H9 (cell line): ENCODE data around the gene ZNF33A. TPM values are rescaled to one million over a fixed set of nuclear protein-coding genes. Genes with fewer than 3 reads are reported as not detected.
"Not testable (repeated sequence)": the region's sequence is repeated elsewhere in the genome, so short reads cannot be mapped to it uniquely, and the experiment has no call there.

Experiments
- DNase-seq: peaks from one replicate; pipeline ENCODE4 v3.0.0-alpha.2; 2017
- H2AFZ ChIP-seq: one replicate; pipeline ENCODE4 v1.6.1; 2013; ENCODE audit warnings: mild to moderate bottlenecking, low read length, control low read depth, moderate library complexity
- H2AK5ac ChIP-seq: 2 replicates; pipeline ENCODE4 v1.6.1; 2013; ENCODE audit warnings: low read length, control low read depth, mixed read lengths; ENCODE audit not compliant: insufficient read length
- H2BK120ac ChIP-seq: one replicate; pipeline ENCODE4 v1.6.1; 2013; ENCODE audit warnings: low read depth, mild to moderate bottlenecking, low read length, control low read depth, inconsistent platforms; ENCODE audit not compliant: poor library complexity, severe bottlenecking
- H2BK12ac ChIP-seq: 2 replicates; pipeline ENCODE4 v1.6.1; 2013; ENCODE audit warnings: low read length, control low read depth, mixed read lengths, low read depth; ENCODE audit not compliant: insufficient read length
- H2BK15ac ChIP-seq: 2 replicates; pipeline ENCODE4 v1.6.1; 2013; ENCODE audit warnings: low read depth, low read length, control low read depth
- H2BK20ac ChIP-seq: one replicate; pipeline ENCODE4 v1.6.1; 2013; ENCODE audit warnings: low read depth, mild to moderate bottlenecking, low read length, control low read depth, inconsistent platforms; ENCODE audit not compliant: poor library complexity, severe bottlenecking
- H2BK5ac ChIP-seq: 2 replicates; pipeline ENCODE4 v1.6.1; 2013; ENCODE audit warnings: low read length, control low read depth, mixed read lengths; ENCODE audit not compliant: insufficient read length
- H3K14ac ChIP-seq: 2 replicates; pipeline ENCODE4 v1.6.1; 2013; ENCODE audit warnings: low read length, control low read depth; ENCODE audit not compliant: insufficient read depth
- H3K18ac ChIP-seq: 2 replicates; pipeline ENCODE4 v1.6.1; 2013; ENCODE audit warnings: low read depth, mild to moderate bottlenecking, mixed read lengths, low read length, control low read depth; ENCODE audit not compliant: insufficient read length
- H3K23ac ChIP-seq: 2 replicates; pipeline ENCODE4 v1.6.1; 2013; ENCODE audit warnings: low read length, control low read depth, mixed read lengths, low read depth; ENCODE audit not compliant: insufficient read length
- H3K23me2 ChIP-seq: 2 replicates; pipeline ENCODE4 v1.6.1; 2013; ENCODE audit warnings: low read depth, mild to moderate bottlenecking, mixed read lengths, low read length, control low read depth; ENCODE audit not compliant: insufficient read length, poor library complexity, severe bottlenecking
- H3K27ac ChIP-seq: 2 replicates; pipeline ENCODE4 v1.5.1; 2013; ENCODE audit warnings: low read length, control low read depth, mixed read lengths, low read depth; ENCODE audit not compliant: insufficient read length
- H3K27me3 ChIP-seq: 2 replicates; pipeline ENCODE4 v1.6.1; 2013; ENCODE audit warnings: low read length, control low read depth, inconsistent platforms; ENCODE audit not compliant: insufficient read depth
- H3K4ac ChIP-seq: 2 replicates; pipeline ENCODE4 v1.6.1; 2013; ENCODE audit warnings: low read depth, mild to moderate bottlenecking, control low read depth, inconsistent platforms, low read length, moderate library complexity
- H3K4me1 ChIP-seq: 2 replicates; pipeline ENCODE4 v1.6.1; 2013; ENCODE audit warnings: low read length, control low read depth, inconsistent platforms; ENCODE audit not compliant: insufficient read depth
- H3K4me2 ChIP-seq: 2 replicates; pipeline ENCODE4 v1.6.1; 2013; ENCODE audit warnings: low read length, control low read depth, mixed read lengths; ENCODE audit not compliant: insufficient read length, insufficient read depth
- H3K56ac ChIP-seq: 2 replicates; pipeline ENCODE4 v1.6.1; 2013; ENCODE audit warnings: low read depth, mild to moderate bottlenecking, mixed read lengths, low read length, control low read depth; ENCODE audit not compliant: insufficient read length
- H3K79me1 ChIP-seq: 2 replicates; pipeline ENCODE4 v1.6.1; 2013; ENCODE audit warnings: low read depth, mild to moderate bottlenecking, moderate library complexity, low read length, control low read depth, inconsistent platforms; ENCODE audit not compliant: insufficient read depth, poor library complexity, severe bottlenecking
- H3K79me2 ChIP-seq: 2 replicates; pipeline ENCODE4 v1.6.1; 2013; ENCODE audit warnings: low read length, control low read depth, inconsistent platforms; ENCODE audit not compliant: insufficient read depth
- H3K9ac ChIP-seq: 2 replicates; pipeline ENCODE4 v1.6.1; 2013; ENCODE audit warnings: low read length, control low read depth, mixed read lengths; ENCODE audit not compliant: insufficient read length; ENCODE audit errors: extremely low read depth
- H3K9me3 ChIP-seq: one replicate; pipeline ENCODE4 v1.6.1; 2013; ENCODE audit warnings: low read depth, low read length, inconsistent platforms; ENCODE audit not compliant: control insufficient read depth
- H3T11ph ChIP-seq: one replicate; pipeline ENCODE4 v1.6.1; 2013; ENCODE audit warnings: mild to moderate bottlenecking, low read length, control low read depth, inconsistent platforms
- H4K20me1 ChIP-seq: one replicate; pipeline ENCODE4 v1.6.1; 2013; ENCODE audit not compliant: control insufficient read depth, insufficient read length, insufficient read depth
- H4K5ac ChIP-seq: 2 replicates; pipeline ENCODE4 v1.6.1; 2013; ENCODE audit warnings: low read depth, mild to moderate bottlenecking, mixed read lengths, low read length, control low read depth; ENCODE audit not compliant: insufficient read length
- H4K8ac ChIP-seq: replicated peaks from 2 replicates; pipeline ENCODE4 v1.6.1; 2013; ENCODE audit warnings: low read length, control low read depth, mixed read lengths, low read depth; ENCODE audit not compliant: insufficient read length
- H4K91ac ChIP-seq: 2 replicates; pipeline ENCODE4 v1.6.1; 2013; ENCODE audit warnings: low read depth, mild to moderate bottlenecking, moderate library complexity, mixed read lengths, low read length, control low read depth; ENCODE audit not compliant: insufficient read length
- H3K27ac Mint-ChIP-seq, 3 experiments: 2 replicates in 2 of 3; 3 replicates in 1 of 3; pipeline ENCODE4 v1.8.0; 2020 to 2021; ENCODE audit warnings: mixed read lengths in 3 of 3, mild to moderate bottlenecking in 1 of 3, moderate library complexity in 1 of 3
- H3K27me3 Mint-ChIP-seq: 2 replicates; pipeline ENCODE4 v1.8.0; 2021; ENCODE audit warnings: low read depth, mild to moderate bottlenecking, moderate library complexity, mixed read lengths
- H3K36me3 Mint-ChIP-seq, 3 experiments: 2 replicates in 2 of 3; 3 replicates in 1 of 3; pipeline ENCODE4 v1.8.0; 2020 to 2021; ENCODE audit warnings: low read depth in 3 of 3, mixed read lengths in 3 of 3; ENCODE audit not compliant: insufficient read depth in 1 of 3
- H3K4me1 Mint-ChIP-seq, 2 experiments: 2 replicates each; pipeline ENCODE4 v1.8.0; 2020; ENCODE audit warnings: mixed read lengths in 2 of 2
- H3K4me3 Mint-ChIP-seq, 2 experiments: 2 replicates in 1 of 2; 3 replicates in 1 of 2; pipeline ENCODE4 v1.8.0; 2020 to 2021; ENCODE audit warnings: mild to moderate bottlenecking in 2 of 2, mixed read lengths in 2 of 2, moderate library complexity in 1 of 2
- H3K9me3 Mint-ChIP-seq, 2 experiments: 2 replicates in 1 of 2; 3 replicates in 1 of 2; pipeline ENCODE4 v1.8.0; 2020; ENCODE audit warnings: mild to moderate bottlenecking in 2 of 2, mixed read lengths in 2 of 2, moderate library complexity in 1 of 2
- WGBS: extraction: QIAGEN DNeasy Blood & Tissue Kit; methylation state at CpG from one replicate; pipeline ENCODE4 v1.1.7; 2013; ENCODE audit warnings: missing lambda C conversion rate, low lambda C conversion rate, mixed read lengths; ENCODE audit not compliant: insufficient read length; ENCODE audit errors: extremely low coverage; 5-methylcytosine and 5-hydroxymethylcytosine counted together
- total RNA-seq: library from RNA; stranded (reverse); gene quantifications from 2 replicates; pipeline ENCODE4 v1.2.1, GENCODE V29; 2021

Gene ZNF33A
- total RNA-seq, 1 experiment from 2014 or later: 42.7 TPM

DNA sequence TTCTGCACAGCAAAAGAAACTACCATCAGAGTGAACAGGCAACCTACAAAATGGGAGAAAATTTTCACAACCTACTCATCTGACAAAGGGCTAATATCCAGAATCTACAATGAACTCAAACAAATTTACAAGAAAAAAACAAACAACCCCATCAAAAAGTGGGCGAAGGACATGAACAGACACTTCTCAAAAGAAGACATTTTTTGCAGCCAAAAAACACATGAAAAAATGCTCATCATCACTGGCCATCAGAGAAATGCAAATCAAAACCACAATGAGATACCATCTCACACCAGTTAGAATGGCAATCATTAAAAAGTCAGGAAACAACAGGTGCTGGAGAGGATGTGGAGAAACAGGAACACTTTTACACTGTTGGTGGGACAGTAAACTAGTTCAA lies 10.0 kb upstream of the ZNF33A start:
- not testable (repeated sequence) for H3K14ac ChIP-seq, H3K23me2 ChIP-seq, H3K9me3 ChIP-seq, H4K91ac ChIP-seq, H3K18ac ChIP-seq, H3K4me3 Mint-ChIP-seq, H3K27ac ChIP-seq, H3K4ac ChIP-seq, H3K27me3 Mint-ChIP-seq, H3K27me3 ChIP-seq, H2AFZ ChIP-seq, H2BK12ac ChIP-seq, H2BK15ac ChIP-seq, H2BK20ac ChIP-seq, H3K36me3 Mint-ChIP-seq, H3K4me1 ChIP-seq, H3K4me1 Mint-ChIP-seq, H3K9ac ChIP-seq, H3K79me1 ChIP-seq, H3K56ac ChIP-seq, H4K20me1 ChIP-seq, H2AK5ac ChIP-seq, DNase-seq, H4K8ac ChIP-seq, H3T11ph ChIP-seq, H2BK5ac ChIP-seq, H3K4me2 ChIP-seq, H3K27ac Mint-ChIP-seq, H3K79me2 ChIP-seq, H3K23ac ChIP-seq, H4K5ac ChIP-seq, H2BK120ac ChIP-seq
- H3K9me3 Mint-ChIP-seq: peaks cover 46 to 63% of the 10 kb centered on the region in 2 experiments
- WGBS: no CpG with 5 or more reads among the region's 1 CpG
